ENCODE measurements around the gene HOPX.

HOPX gene

DNA sequence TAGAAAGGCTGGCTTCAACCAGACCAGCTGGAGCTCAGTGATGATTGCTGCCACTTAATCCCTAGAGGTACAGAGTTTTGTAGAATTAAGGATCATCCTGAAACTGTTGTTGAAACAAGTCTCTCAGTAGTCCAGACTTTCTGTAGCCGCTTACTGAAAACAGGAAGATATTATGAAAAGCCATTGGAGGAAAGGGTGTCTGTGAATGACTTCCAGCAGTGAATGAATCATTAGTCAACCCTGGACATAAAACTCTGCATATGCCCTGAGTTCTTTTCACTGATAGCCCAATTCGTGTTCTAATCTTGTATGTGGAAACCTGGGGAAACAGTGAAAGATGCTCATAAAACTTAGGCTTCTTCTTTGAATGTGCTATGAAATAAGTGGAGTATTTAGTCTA lies 14.8 kb downstream of the HOPX start:
- Histone ChIP-seq H3K4me1 (ENCODE audit: control insufficient read depth in 1 of 2, insufficient read depth in 2 of 2, low read length in 2 of 2) (no peaks in the 10 kb centered on the region), H3K27ac (ENCODE audit: low read length) (no peak overlapping the region), H3K4me3 (ENCODE audit: low read depth in 1 of 2, low read length in 2 of 2) (no peak overlapping the region), H3K36me3 (ENCODE audit: control insufficient read depth in 1 of 2, insufficient read depth in 2 of 2, low read length in 2 of 2) (no peaks in the 10 kb centered on the region), H3K9me3 (ENCODE audit: control insufficient read depth in 1 of 2, low read length in 2 of 2) (peaks cover 0 to 5% of the 10 kb centered on the region in 2 donors), H3K27me3 (ENCODE audit: low read depth, low read length) (no peaks in the 10 kb centered on the region)

- Histone ChIP-seq H3K27ac (ENCODE audit: low read length) (no peak overlapping the region), H3K4me1 (ENCODE audit: control insufficient read depth in 1 of 2, insufficient read depth in 2 of 2, low read length in 2 of 2) (no peaks in the 10 kb centered on the region), H3K4me3 (ENCODE audit: low read depth in 1 of 2, low read length in 2 of 2) (no peak overlapping the region), H3K27me3 (ENCODE audit: low read depth, low read length) (no peaks in the 10 kb centered on the region), H3K9me3 (ENCODE audit: control insufficient read depth in 1 of 2, low read length in 2 of 2) (peaks cover 0 to 5% of the 10 kb centered on the region in 2 donors), H3K36me3 (ENCODE audit: control insufficient read depth in 1 of 2, insufficient read depth in 2 of 2, low read length in 2 of 2) (no peaks in the 10 kb centered on the region)
Observed at GRCh38 chr4:56665781-56666180, 15.3 kb downstream of the HOPX start.

- H3K36me3 ChIP-seq (ENCODE audit: control insufficient read depth in 1 of 2, insufficient read depth in 2 of 2, low read length in 2 of 2), result no peaks in the 10 kb centered on the region
- H3K27ac ChIP-seq (ENCODE audit: low read length), result no peak overlapping the region
- H3K9me3 ChIP-seq (ENCODE audit: control insufficient read depth in 1 of 2, low read length in 2 of 2), result no peaks in the 10 kb centered on the region
- no peak overlapping the region for H3K4me3 ChIP-seq (ENCODE audit: low read depth in 1 of 2, low read length in 2 of 2)
- H3K27me3 ChIP-seq (ENCODE audit: low read depth, low read length), result no peaks in the 10 kb centered on the region
- no peaks in the 10 kb centered on the region for H3K4me1 ChIP-seq (ENCODE audit: control insufficient read depth in 1 of 2, insufficient read depth in 2 of 2, low read length in 2 of 2)
Observed at GRCh38 chr4:56662782-56663468, 18.2 kb downstream of the HOPX start.

GRCh38 chr4:56659946-56660345 lies 21.1 kb downstream of the HOPX start:
- H3K4me3 ChIP-seq (ENCODE audit: low read depth in 1 of 2, low read length in 2 of 2), result no peak overlapping the region
- H3K27me3 ChIP-seq (ENCODE audit: low read depth, low read length), result peaks cover 14% of the 10 kb centered on the region
- H3K4me1 ChIP-seq (ENCODE audit: control insufficient read depth in 1 of 2, insufficient read depth in 2 of 2, low read length in 2 of 2), result peaks cover 1 to 15% of the 10 kb centered on the region in 2 donors
- no peaks in the 10 kb centered on the region for H3K36me3 ChIP-seq (ENCODE audit: control insufficient read depth in 1 of 2, insufficient read depth in 2 of 2, low read length in 2 of 2)
- H3K9me3 ChIP-seq (ENCODE audit: control insufficient read depth in 1 of 2, low read length in 2 of 2), result no peaks in the 10 kb centered on the region
- no peak overlapping the region for H3K27ac ChIP-seq (ENCODE audit: low read length)

- no peak overlapping the region for H3K4me3 ChIP-seq (ENCODE audit: low read depth in 1 of 2, low read length in 2 of 2)
- H3K9me3 ChIP-seq (ENCODE audit: control insufficient read depth in 1 of 2, low read length in 2 of 2), result no peaks in the 10 kb centered on the region
- no peaks in the 10 kb centered on the region for H3K36me3 ChIP-seq (ENCODE audit: control insufficient read depth in 1 of 2, insufficient read depth in 2 of 2, low read length in 2 of 2)
- H3K27ac ChIP-seq (ENCODE audit: low read length), result peak overlapping the region; percentile 21
- H3K27me3 ChIP-seq (ENCODE audit: low read depth, low read length), result peaks cover 18% of the 10 kb centered on the region
- H3K4me1 ChIP-seq (ENCODE audit: control insufficient read depth in 1 of 2, insufficient read depth in 2 of 2, low read length in 2 of 2), result peaks cover 13 to 23% of the 10 kb centered on the region in 2 donors
Observed at GRCh38 chr4:56658528-56658927, 22.6 kb downstream of the HOPX start.

GRCh38 chr4:56657818-56658217 lies 23.3 kb downstream of the HOPX start:
- H3K27me3 ChIP-seq (ENCODE audit: low read depth, low read length), result peaks cover 18% of the 10 kb centered on the region
- no peaks in the 10 kb centered on the region for H3K36me3 ChIP-seq (ENCODE audit: control insufficient read depth in 1 of 2, insufficient read depth in 2 of 2, low read length in 2 of 2)
- no peak overlapping the region for H3K4me3 ChIP-seq (ENCODE audit: low read depth in 1 of 2, low read length in 2 of 2)
- H3K27ac ChIP-seq (ENCODE audit: low read length), result no peak overlapping the region
- H3K4me1 ChIP-seq (ENCODE audit: control insufficient read depth in 1 of 2, insufficient read depth in 2 of 2, low read length in 2 of 2), result peaks cover 14 to 25% of the 10 kb centered on the region in 2 donors
- no peaks in the 10 kb centered on the region for H3K9me3 ChIP-seq (ENCODE audit: control insufficient read depth in 1 of 2, low read length in 2 of 2)

- Histone ChIP-seq H3K27me3 (ENCODE audit: low read depth, low read length) (peaks cover 18% of the 10 kb centered on the region), H3K4me1 (ENCODE audit: control insufficient read depth in 1 of 2, insufficient read depth in 2 of 2, low read length in 2 of 2) (peaks cover 14 to 25% of the 10 kb centered on the region in 2 donors), H3K4me3 (ENCODE audit: low read depth in 1 of 2, low read length in 2 of 2) (peak overlapping the region in 1 of 2 donors; percentile 74), H3K27ac (ENCODE audit: low read length) (no peak overlapping the region), H3K9me3 (ENCODE audit: control insufficient read depth in 1 of 2, low read length in 2 of 2) (no peaks in the 10 kb centered on the region), H3K36me3 (ENCODE audit: control insufficient read depth in 1 of 2, insufficient read depth in 2 of 2, low read length in 2 of 2) (no peaks in the 10 kb centered on the region)
Observed at GRCh38 chr4:56657128-56657527, 24.0 kb downstream of the HOPX start.

DNA sequence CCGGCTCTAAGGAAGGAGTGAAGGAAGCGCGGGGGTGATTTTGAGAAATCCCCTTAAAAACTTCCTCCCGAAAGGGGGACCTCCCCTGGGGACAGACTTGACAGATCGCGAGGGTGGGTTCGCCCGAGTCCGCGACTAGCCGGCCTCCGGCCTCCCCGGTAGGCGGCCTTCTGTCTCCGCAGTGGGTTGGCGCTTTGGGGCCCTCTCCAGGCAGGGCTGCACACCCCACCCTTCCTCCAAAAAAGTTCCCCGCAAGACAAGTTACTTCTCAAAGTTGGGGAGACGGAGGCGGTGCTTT lies 24.8 kb downstream of the HOPX start:
- H3K4me3 ChIP-seq (ENCODE audit: low read depth in 1 of 2, low read length in 2 of 2), result peak overlapping the region; percentile 61 to 74
- no peaks in the 10 kb centered on the region for H3K9me3 ChIP-seq (ENCODE audit: control insufficient read depth in 1 of 2, low read length in 2 of 2)
- H3K4me1 ChIP-seq (ENCODE audit: control insufficient read depth in 1 of 2, insufficient read depth in 2 of 2, low read length in 2 of 2), result peaks cover 14 to 25% of the 10 kb centered on the region in 2 donors
- H3K27ac ChIP-seq (ENCODE audit: low read length), result peak overlapping the region; percentile 31
- peaks cover 18% of the 10 kb centered on the region for H3K27me3 ChIP-seq (ENCODE audit: low read depth, low read length)
- H3K36me3 ChIP-seq (ENCODE audit: control insufficient read depth in 1 of 2, insufficient read depth in 2 of 2, low read length in 2 of 2), result no peaks in the 10 kb centered on the region

DNA sequence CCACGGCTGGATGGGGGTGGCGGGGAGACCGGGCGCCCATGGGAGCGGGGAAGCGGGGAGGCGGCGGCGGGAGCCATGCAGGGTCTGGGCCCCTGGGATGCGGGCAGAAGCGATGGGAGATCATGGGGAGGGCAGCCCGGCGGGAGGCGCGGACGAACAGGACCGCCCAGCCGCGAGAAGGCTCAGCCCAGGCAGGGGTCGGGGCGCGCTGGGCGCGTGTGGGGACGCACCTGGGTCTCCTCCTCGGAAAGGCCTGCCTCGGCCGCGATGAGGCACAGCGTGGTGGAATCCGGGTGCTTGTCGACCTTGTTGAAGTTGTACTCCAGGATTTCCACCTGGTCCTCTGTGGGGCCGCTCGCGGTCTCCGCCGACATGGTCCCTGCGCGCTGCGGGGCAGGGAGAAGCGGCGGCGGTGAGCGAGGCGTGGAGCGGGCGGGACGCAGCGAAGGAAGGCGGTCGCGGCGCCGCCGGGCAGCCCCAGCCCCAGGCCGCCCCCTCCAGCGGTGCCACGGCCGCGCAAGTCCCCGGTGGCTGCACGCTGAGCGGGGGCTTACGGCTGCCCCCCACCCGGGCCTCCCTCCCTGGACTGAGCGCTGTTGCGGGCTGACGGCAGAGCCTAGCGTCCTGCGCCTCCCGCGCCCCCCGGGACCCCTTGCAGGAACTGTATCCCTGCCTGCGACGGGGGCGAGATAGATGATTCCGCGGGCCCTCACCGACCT lies 25.3 kb downstream of the HOPX start:
- Histone ChIP-seq H3K4me3 (ENCODE audit: low read depth in 1 of 2, low read length in 2 of 2) (peak overlapping the region; percentile 61 to 74), H3K36me3 (ENCODE audit: control insufficient read depth in 1 of 2, insufficient read depth in 2 of 2, low read length in 2 of 2) (no peaks in the 10 kb centered on the region), H3K9me3 (ENCODE audit: control insufficient read depth in 1 of 2, low read length in 2 of 2) (no peaks in the 10 kb centered on the region), H3K4me1 (ENCODE audit: control insufficient read depth in 1 of 2, insufficient read depth in 2 of 2, low read length in 2 of 2) (peaks cover 14 to 25% of the 10 kb centered on the region in 2 donors), H3K27me3 (ENCODE audit: low read depth, low read length) (peaks cover 18% of the 10 kb centered on the region), H3K27ac (ENCODE audit: low read length) (peak overlapping the region; percentile 49)

GRCh38 chr4:56655209-56655626 lies 25.9 kb downstream of the HOPX start:
- H3K9me3 ChIP-seq (ENCODE audit: control insufficient read depth in 1 of 2, low read length in 2 of 2), result no peaks in the 10 kb centered on the region
- H3K27ac ChIP-seq (ENCODE audit: low read length), result peak overlapping the region; percentile 49
- no peaks in the 10 kb centered on the region for H3K36me3 ChIP-seq (ENCODE audit: control insufficient read depth in 1 of 2, insufficient read depth in 2 of 2, low read length in 2 of 2)
- peaks cover 18% of the 10 kb centered on the region for H3K27me3 ChIP-seq (ENCODE audit: low read depth, low read length)
- H3K4me3 ChIP-seq (ENCODE audit: low read depth in 1 of 2, low read length in 2 of 2), result peak overlapping the region; percentile 61 to 74
- peaks cover 14 to 25% of the 10 kb centered on the region in 2 donors for H3K4me1 ChIP-seq (ENCODE audit: control insufficient read depth in 1 of 2, insufficient read depth in 2 of 2, low read length in 2 of 2)

- peak overlapping the region in 1 of 2 donors; percentile 74 for H3K4me3 ChIP-seq (ENCODE audit: low read depth in 1 of 2, low read length in 2 of 2)
- no peaks in the 10 kb centered on the region for H3K9me3 ChIP-seq (ENCODE audit: control insufficient read depth in 1 of 2, low read length in 2 of 2)
- peaks cover 14 to 25% of the 10 kb centered on the region in 2 donors for H3K4me1 ChIP-seq (ENCODE audit: control insufficient read depth in 1 of 2, insufficient read depth in 2 of 2, low read length in 2 of 2)
- H3K36me3 ChIP-seq (ENCODE audit: control insufficient read depth in 1 of 2, insufficient read depth in 2 of 2, low read length in 2 of 2), result no peaks in the 10 kb centered on the region
- H3K27ac ChIP-seq (ENCODE audit: low read length), result peak overlapping the region; percentile 49
- H3K27me3 ChIP-seq (ENCODE audit: low read depth, low read length), result peaks cover 18% of the 10 kb centered on the region
Observed at GRCh38 chr4:56654238-56654632, 26.9 kb downstream of the HOPX start.
